HCT116 (cell line): ENCODE measurements around the gene ACTR8. TPM values are rescaled to one million over a fixed set of nuclear protein-coding genes. Genes with fewer than 3 reads are reported as not detected.

Source experiments
- ATAC-seq: fragments of 200-7000 bp; cut with Tn5 transposase; 2 replicates; pipeline ENCODE4 v1.9.1; 2020; ENCODE audit warnings: mild to moderate bottlenecking, moderate library complexity
- BruUV-seq: library from RNA; stranded (reverse); fragments of 400-500 nt; replicated peaks from 2 replicates; lab custom pipeline; 2021; lab: Mats Ljungman, UMichigan
- CTCF ChIA-PET: fragments of 300-600 bp; sonication (Branson Sonifier 250); formaldehyde crosslinking; loops from one replicate; lab custom pipeline; 2021; ENCODE audit warnings: antibody characterized with exemption; lab: Charles Lee
- POLR2A ChIA-PET: fragments of 300-600, 350-600 bp; sonication (Branson Sonifier 250); formaldehyde crosslinking; loops from one replicate; lab custom pipeline; 2021; ENCODE audit warnings: antibody characterized with exemption; lab: Charles Lee
- RAD21 ChIA-PET, 2 experiments: fragments of 300-600 bp; sonication (Branson Sonifier 250); formaldehyde crosslinking; loops; one replicate each; lab custom pipeline; 2023; ENCODE audit warnings: low total read pairs in 2 of 2; ENCODE audit not compliant: uncharacterized antibody in 2 of 2, unreplicated experiment in 2 of 2, low non-redundant PET in 1 of 2; lab: Charles Lee
- DNase-seq: peaks from one replicate; pipeline ENCODE4 v3.0.0-alpha.2; 2010; ENCODE audit warnings: low read depth, low spot score
- H2AFZ ChIP-seq: fragments of 200-600 bp; shearing (Covaris generic), sonication (generic); 2 replicates; pipeline ENCODE4 v1.6.1; 2017; ENCODE audit warnings: low read depth, mixed run types, mixed read lengths, antibody characterized with exemption, low read length; ENCODE audit not compliant: poor library complexity, severe bottlenecking
- H3K27ac ChIP-seq: 2 replicates; pipeline ENCODE4 v1.5.1; 2012; ENCODE audit warnings: low read depth, low read length
- H3K27me3 ChIP-seq: fragments of 200-600 bp; sonication (generic); 2 replicates; pipeline ENCODE4 v1.6.1; 2016; ENCODE audit warnings: mixed run types, low read length, mixed read lengths; ENCODE audit not compliant: insufficient read depth
- H3K36me3 ChIP-seq, 2 experiments: fragments of 200-500 bp in 1 of 2; fragments of 200-600 bp in 1 of 2; sonication (Bioruptor generic) in 1 of 2; sonication (generic) in 1 of 2; 2 replicates each; pipeline versions ENCODE4 v1.5.1 to v1.6.1; 2014 to 2016; ENCODE audit warnings: low read length in 2 of 2, inconsistent platforms in 1 of 2, mixed read lengths in 1 of 2, mixed run types in 1 of 2; ENCODE audit not compliant: insufficient read depth in 2 of 2, control insufficient read depth in 1 of 2
- H3K4me1 ChIP-seq, 2 experiments: fragments of 200-600 bp in 1 of 2; sonication (generic) in 1 of 2; 2 replicates each; pipeline versions ENCODE4 v1.5.1 to v1.6.1; 2012 to 2017; ENCODE audit warnings: low read length in 2 of 2, inconsistent platforms in 1 of 2, mild to moderate bottlenecking in 1 of 2, mixed read lengths in 1 of 2, mixed run types in 1 of 2, moderate library complexity in 1 of 2; ENCODE audit not compliant: insufficient read depth in 2 of 2, control insufficient read depth in 1 of 2
- H3K4me2 ChIP-seq: fragments of 200-600 bp; sonication (generic); 2 replicates; pipeline ENCODE4 v1.6.1; 2017; ENCODE audit warnings: mixed run types, low read length, mixed read lengths
- H3K4me3 ChIP-seq, 2 experiments: fragments of 200-600 bp in 1 of 2; sonication (generic) in 1 of 2; replicated peaks in 1 of 2; 2 replicates each; pipeline ENCODE4 v1.5.1; 2011 to 2016; ENCODE audit warnings: low read length in 2 of 2, control low read depth in 1 of 2, low read depth in 1 of 2, mild to moderate bottlenecking in 1 of 2, mixed read lengths in 1 of 2, mixed run types in 1 of 2
- H3K79me2 ChIP-seq: fragments of 200-600 bp; sonication (generic); 2 replicates; pipeline ENCODE4 v1.6.1; 2017; ENCODE audit warnings: mild to moderate bottlenecking, mixed run types, low read length, moderate library complexity, mixed read lengths; ENCODE audit not compliant: insufficient read depth
- H3K9ac ChIP-seq: fragments of 200-600 bp; sonication (generic); 2 replicates; pipeline ENCODE4 v1.6.1; 2016; ENCODE audit warnings: low read length, mixed read lengths
- H3K9me2 ChIP-seq: fragments of 200-600 bp; sonication (generic), shearing (Covaris generic); 2 replicates; pipeline ENCODE4 v1.6.1; 2017; ENCODE audit warnings: mixed run types, mild to moderate bottlenecking, moderate library complexity; ENCODE audit not compliant: insufficient read depth
- H3K9me3 ChIP-seq, 2 experiments: fragments of 200-500 bp in 1 of 2; fragments of 200-600 bp in 1 of 2; sonication (Bioruptor generic) in 1 of 2; sonication (generic) in 1 of 2; 2 replicates each; pipeline ENCODE4 v1.6.1; 2014 to 2017; ENCODE audit warnings: low read length in 2 of 2, mixed read lengths in 2 of 2, inconsistent platforms in 1 of 2, low read depth in 1 of 2, mild to moderate bottlenecking in 1 of 2, mixed run types in 1 of 2, moderate library complexity in 1 of 2; ENCODE audit not compliant: control insufficient read depth in 1 of 2, insufficient read depth in 1 of 2
- H4K20me1 ChIP-seq: fragments of 200-600 bp; sonication (generic), shearing (Covaris generic); 2 replicates; pipeline ENCODE4 v1.6.1; 2017; ENCODE audit warnings: mixed run types, mild to moderate bottlenecking, moderate library complexity; ENCODE audit not compliant: insufficient read depth
- CEBPB ChIP-seq: IDR thresholded peaks from 2 replicates; pipeline ENCODE4 v1.6.1; 2012; ENCODE audit warnings: low read depth
- ELF1 ChIP-seq: IDR thresholded peaks from 2 replicates; pipeline ENCODE4 v1.6.1; 2012; ENCODE audit warnings: low read depth, borderline replicate concordance
- EZH2phosphoT487 ChIP-seq: fragments of 200-600 bp; IDR thresholded peaks from 2 replicates; pipeline ENCODE4 v1.6.1; 2018; ENCODE audit warnings: antibody characterized with exemption, borderline replicate concordance
- MAX ChIP-seq: IDR thresholded peaks from 2 replicates; pipeline ENCODE4 v1.6.1; 2012
- POLR2A ChIP-seq: IDR thresholded peaks from 2 replicates; pipeline ENCODE4 v1.7.0; 2011; ENCODE audit warnings: borderline replicate concordance; ENCODE audit not compliant: insufficient read depth, insufficient read length; ENCODE audit errors: extremely low read depth
- POLR2AphosphoS5 ChIP-seq: IDR thresholded peaks from 2 replicates; pipeline ENCODE4 v1.6.1; 2011; ENCODE audit warnings: mild to moderate bottlenecking, low read depth, low read length, moderate library complexity
- RAD21 ChIP-seq: IDR thresholded peaks from 2 replicates; pipeline ENCODE4 v1.6.1; 2012; ENCODE audit warnings: low read depth, mild to moderate bottlenecking
- REST ChIP-seq: IDR thresholded peaks from 2 replicates; pipeline ENCODE4 v1.6.1; 2012; ENCODE audit warnings: low read depth
- SRF ChIP-seq: IDR thresholded peaks from 2 replicates; pipeline ENCODE4 v1.6.1; 2012; ENCODE audit warnings: low read depth
- TCF7L2 ChIP-seq: IDR thresholded peaks from 2 replicates; pipeline ENCODE4 v1.7.0; 2011; ENCODE audit warnings: borderline replicate concordance, inconsistent platforms; ENCODE audit not compliant: insufficient read depth, insufficient read length; ENCODE audit errors: extremely low read depth
- YY1 ChIP-seq: IDR thresholded peaks from 2 replicates; pipeline ENCODE4 v1.6.1; 2011; ENCODE audit warnings: low read length, low read depth, moderate library complexity, mild to moderate bottlenecking; ENCODE audit not compliant: insufficient replicate concordance; ENCODE audit errors: extremely low read depth
- ZBTB33 ChIP-seq: IDR thresholded peaks from 2 replicates; pipeline ENCODE4 v1.6.1; 2011; ENCODE audit warnings: mild to moderate bottlenecking, low read length, moderate library complexity; ENCODE audit not compliant: insufficient replicate concordance; ENCODE audit errors: extremely low read depth
- ZFX ChIP-seq: fragments of 450-650 bp; IDR thresholded peaks from 2 replicates; pipeline ENCODE4 v1.6.1; 2017
- intact Hi-C: fragments of 100-400 bp; cut with micrococcal nuclease; formaldehyde crosslinking; loops from 2 replicates; pipeline ENCODE4 v1.10.0; 2022
- total RNA-seq: library from RNA; stranded (reverse); gene quantifications from one replicate; pipeline ENCODE4 v1.2.1, GENCODE V29; 2021; ENCODE audit not compliant: unreplicated experiment

The ACTR8 gene
- total RNA-seq, 1 experiment from 2014 or later = 25.5 TPM

- ChIA-PET POLR2A (no interaction called here), CTCF (no interaction called here), RAD21 (no interaction called here)
- Histone ChIP-seq H3K4me2 (no peak overlapping the region), H3K9me2 (no peaks in the 10 kb centered on the region), H4K20me1 (no peaks in the 10 kb centered on the region), H3K27me3 (no peaks in the 10 kb centered on the region), H3K79me2 (no peaks in the 10 kb centered on the region), H3K9ac (no peak overlapping the region), H3K9me3 (no peaks in the 10 kb centered on the region), H3K4me3 (no peak overlapping the region), H3K36me3 (peaks cover 4 to 13% of the 10 kb centered on the region in 2 experiments; a peak in 3 of 4 replicates), H3K4me1 (no peaks in the 10 kb centered on the region), H3K27ac (no peak overlapping the region), H2AFZ (no peak overlapping the region)
- intact Hi-C loops = no loop called here
- no TSS peak for BruUV-seq
- no peak for ATAC-seq
- TF ChIP-seq ZBTB33 (no peak), TCF7L2 (no peak), EZH2phosphoT487 (no peak), SRF (no peak), ELF1 (no peak), RAD21 (no peak), YY1 (no peak)
- no peak for DNase-seq
Observed at GRCh38 chr3:53862241-53862640, 19.7 kb downstream of the ACTR8 start.

GRCh38 chr3:53860196-53860595 is 21.8 kb downstream of the ACTR8 start:
- Histone ChIP-seq H2AFZ (no peak overlapping the region), H3K27me3 (no peaks in the 10 kb centered on the region), H3K4me3 (no peak overlapping the region), H3K27ac (no peak overlapping the region), H3K9me3 (no peaks in the 10 kb centered on the region), H3K4me1 (no peaks in the 10 kb centered on the region), H3K9ac (no peak overlapping the region), H4K20me1 (no peaks in the 10 kb centered on the region), H3K79me2 (no peaks in the 10 kb centered on the region), H3K9me2 (no peaks in the 10 kb centered on the region), H3K4me2 (no peak overlapping the region), H3K36me3 (peaks cover 4 to 13% of the 10 kb centered on the region in 2 experiments; a peak in 2 of 4 replicates)
- BruUV-seq = no TSS peak
- RAD21 ChIA-PET = no interaction called here
- intact Hi-C loops = no loop called here
- no peak for DNase-seq
- POLR2A ChIA-PET = no interaction called here
- no peak for ATAC-seq
- CTCF ChIA-PET = no interaction called here
- TF ChIP-seq ZFX (no peak), MAX (no peak), REST (no peak), CEBPB (no peak), POLR2A (no peak), POLR2AphosphoS5 (no peak), TCF7L2 (no peak), ZBTB33 (no peak)
